HG02571 (cell line): ENCODE measurements around the gene PELI1.

Experiments used
- ATAC-seq: cut with Tn5 transposase; IDR thresholded peaks from one replicate; pipeline ENCODE4 v1.9.1; 2021; ENCODE audit warnings: mild to moderate bottlenecking, moderate library complexity; ENCODE audit not compliant: unreplicated experiment

Gene PELI1, protein sequence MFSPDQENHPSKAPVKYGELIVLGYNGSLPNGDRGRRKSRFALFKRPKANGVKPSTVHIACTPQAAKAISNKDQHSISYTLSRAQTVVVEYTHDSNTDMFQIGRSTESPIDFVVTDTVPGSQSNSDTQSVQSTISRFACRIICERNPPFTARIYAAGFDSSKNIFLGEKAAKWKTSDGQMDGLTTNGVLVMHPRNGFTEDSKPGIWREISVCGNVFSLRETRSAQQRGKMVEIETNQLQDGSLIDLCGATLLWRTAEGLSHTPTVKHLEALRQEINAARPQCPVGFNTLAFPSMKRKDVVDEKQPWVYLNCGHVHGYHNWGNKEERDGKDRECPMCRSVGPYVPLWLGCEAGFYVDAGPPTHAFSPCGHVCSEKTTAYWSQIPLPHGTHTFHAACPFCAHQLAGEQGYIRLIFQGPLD

DNA sequence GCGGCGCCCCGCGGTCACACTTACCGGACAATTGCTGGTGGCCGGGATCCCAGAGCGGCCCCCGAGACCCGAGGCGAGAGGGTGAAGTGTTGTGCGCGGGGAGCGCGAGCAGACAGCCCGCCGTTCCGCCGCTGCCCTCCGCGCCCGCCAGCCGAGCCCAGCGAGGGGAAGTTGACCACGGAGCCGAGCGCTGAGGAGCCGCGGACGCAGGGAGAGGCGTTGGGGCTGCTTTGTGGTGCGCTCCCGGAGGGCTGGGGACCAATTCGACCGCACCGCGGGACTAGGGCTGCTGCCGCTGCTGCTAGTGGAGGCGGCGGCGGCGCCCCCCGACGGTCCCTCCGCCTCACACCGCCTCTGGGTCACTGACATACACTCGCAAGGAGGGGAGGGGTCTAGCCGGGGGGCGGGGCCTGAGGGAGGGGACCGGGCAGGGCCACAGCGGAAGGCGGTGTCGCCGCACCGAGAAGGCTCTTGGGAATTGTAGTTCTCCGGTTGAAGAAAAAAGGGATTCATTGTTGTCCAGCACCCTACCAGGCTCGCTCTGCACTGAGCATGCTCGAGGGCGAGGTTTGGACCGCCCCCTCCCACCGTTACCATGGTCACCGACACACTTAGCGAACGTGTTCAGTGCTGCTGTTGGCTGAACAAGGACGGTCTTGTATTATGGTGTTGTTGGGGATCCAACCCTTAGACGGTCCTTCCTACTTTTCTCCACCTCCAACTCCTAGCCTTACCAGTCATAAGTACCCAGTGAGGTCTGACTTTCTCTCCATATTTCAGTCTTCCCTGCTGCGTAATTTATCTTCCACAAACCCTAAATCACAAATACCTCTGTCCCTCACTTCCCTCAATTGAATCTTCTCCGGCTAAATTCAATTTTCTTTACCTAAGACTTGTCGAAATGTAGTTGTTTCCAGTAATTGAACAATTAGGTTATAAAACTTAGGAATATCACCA is at the start of gene PELI1:
TSS of gene PELI1 (minus strand) at position 364 of the 957 bp plus-strand sequence. CDS start 36,110 bp downstream, outside the sequence.
- peak; percentile 84 for ATAC-seq

DNA sequence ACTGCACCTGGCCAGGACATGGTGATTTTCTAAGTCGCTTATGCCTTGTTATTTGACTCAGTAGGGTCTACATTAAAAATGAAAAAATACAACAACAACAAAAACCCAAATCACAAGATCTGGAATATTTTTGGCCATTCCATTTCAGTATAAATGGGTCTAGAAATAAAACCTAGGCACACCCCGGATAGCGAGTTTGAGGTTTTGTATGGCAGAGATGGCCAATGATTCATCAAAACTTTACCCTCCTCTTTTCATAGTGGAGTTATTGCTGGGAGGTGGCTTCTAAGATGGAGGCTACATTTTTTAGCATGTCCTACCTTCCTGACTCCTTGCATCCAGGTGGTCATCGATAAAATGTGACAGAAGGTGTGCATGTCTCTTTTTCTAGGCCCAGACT is 49.3 kb upstream of the PELI1 start:
- ATAC-seq, result no peak

DNA sequence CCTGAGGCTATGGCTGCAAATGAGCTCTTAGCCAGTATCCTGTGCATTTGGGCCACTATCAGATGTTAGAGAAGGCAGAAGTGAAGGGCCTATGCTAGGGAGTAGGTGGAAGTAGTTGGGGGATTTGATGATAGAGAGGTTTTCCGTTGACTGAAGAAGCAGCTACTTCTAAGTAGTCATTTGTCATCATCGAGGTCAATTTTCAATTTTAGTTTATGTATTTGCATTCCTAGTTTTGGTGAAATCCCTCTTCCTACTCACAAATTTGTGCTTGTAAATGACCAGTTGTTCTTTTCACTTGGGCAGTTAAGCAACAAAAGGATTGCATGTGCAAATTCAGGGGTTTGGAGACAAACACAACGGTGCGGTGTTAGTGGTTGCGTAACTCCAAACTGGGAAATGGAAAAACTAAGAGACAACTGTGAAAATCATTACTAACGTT is 48.5 kb upstream of the PELI1 start:
- ATAC-seq, result no peak

DNA sequence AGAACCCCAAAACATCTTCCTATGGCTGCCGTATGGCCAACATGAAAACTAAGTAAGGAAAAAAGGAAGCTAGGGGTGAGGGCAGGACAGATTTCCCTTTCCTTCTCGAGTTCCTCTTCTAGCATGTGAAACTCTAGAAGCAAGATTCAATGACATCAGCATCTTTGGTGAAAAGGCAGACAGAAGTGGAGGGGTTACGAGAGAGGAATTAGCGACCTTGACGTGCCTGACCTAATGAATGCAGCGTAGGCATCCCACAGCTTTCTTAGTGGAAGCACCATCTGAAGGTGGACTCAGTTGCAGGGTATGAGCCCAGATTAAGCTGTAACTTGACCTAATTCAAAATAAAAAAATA is 47.9 kb upstream of the PELI1 start:
- no peak for ATAC-seq

DNA sequence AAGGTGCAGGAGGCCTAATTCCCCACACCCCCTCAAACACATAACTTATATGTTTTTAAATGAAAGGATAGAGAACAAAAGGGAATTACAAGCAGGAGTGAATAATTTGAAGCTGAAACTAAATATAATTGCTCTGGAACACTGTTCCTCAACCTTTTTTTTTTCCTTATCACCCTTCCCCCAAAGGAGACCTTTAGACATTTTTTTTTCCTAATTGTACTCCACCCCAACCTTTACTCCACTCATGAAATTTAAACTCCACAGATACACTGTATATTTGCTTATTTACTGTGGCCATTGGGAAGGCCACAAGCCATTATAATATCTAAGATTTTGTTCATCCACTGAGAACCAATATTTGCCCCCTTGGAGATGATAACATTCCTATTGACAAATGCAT is 45.4 kb upstream of the PELI1 start:
- ATAC-seq, result no peak

DNA sequence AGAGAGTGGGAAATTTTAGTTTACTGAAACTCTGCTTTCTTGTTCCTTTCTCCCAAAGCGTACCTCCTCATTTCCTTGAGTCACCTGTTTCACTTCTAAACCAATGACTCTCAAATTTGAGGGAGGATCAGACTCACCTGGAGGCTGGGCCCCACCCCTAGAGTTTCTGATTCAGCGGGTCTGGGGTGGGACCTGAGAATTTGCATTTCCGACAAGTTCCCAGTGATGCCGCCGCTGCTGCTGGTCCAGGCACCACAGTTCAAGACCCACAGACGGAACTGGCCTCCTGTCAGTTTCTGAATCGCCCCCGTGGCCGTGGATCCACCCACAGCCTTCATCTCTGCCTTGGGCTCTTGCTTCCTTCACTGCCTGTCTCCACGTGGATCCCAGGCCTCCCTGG is 44.9 kb upstream of the PELI1 start:
- no peak for ATAC-seq

DNA sequence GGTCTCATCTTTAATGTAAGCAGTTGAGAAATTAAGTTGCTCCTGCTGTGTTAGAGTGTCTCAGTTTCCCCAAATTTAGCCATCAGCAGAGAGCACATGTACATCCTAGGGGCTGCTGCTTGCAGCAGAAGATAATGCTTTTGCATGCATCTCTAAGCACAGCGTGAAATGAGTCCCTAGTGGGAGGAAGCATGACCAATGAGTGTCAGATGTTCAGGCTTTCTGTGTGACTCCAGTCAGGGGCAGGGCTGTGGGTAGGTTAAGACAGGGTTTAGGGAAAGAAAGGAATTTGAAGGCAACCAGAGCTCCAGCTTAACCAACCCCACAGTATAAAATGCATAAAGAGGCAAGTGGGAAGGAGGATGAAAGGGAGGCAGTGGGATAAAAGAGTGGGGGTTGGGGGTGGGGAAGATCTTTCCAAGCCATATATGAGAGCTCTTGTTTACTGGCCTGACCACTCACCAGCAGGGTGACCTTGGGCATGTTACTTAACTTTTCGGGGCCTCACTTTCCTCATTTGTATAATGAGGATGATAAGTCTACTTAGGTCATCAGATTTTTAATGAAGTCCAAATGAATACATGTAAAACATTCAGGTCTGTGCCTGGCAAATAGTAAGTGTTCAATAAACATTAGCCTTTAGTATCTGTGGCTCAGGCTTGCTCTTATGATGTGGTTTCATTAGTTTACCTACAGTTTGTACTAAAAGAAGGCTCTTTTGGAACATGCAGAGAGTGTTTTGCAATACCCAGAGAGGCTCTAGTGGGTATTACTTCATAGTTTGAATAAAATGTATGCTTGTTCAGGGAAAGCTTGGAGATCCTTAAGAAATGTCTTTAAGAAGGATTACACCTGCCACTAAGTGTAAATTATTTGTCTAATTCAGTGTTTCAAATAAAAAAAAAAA is 42.7 kb upstream of the PELI1 start:
- no peak for ATAC-seq

DNA sequence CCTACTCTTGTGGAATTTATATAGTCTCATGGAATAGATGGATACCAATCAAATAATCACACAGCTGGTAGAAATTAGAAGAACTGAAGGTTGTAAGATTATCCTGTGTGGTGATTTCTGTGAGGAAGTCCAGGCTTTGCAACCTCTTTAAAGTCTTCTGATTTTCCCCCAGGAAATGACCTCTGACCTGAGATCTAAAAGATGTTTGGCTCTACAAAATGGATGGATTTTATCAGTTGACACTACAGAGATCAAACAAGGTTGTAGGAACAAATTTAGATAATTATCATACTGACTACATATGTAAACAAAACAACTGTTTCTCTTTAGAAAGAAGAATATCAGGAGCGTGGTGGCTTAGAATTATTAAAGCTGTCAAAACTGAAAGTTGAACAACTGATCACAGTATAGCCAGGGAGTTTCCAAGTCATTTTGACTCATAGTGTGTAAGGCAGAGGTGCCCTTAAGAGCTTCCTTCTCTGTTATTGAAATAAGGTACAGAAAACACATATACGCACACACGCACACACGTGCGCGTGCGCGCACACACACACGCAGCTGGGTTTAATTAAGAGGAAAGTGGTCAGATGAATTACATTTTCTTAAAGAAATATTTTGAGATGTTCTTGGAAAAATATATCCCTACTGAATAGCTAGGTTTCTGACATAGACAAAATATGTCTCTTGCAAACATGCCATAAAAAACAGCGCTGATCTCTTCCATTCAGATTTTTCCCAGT is 35.5 kb upstream of the PELI1 start:
- peak; percentile 93 for ATAC-seq

DNA sequence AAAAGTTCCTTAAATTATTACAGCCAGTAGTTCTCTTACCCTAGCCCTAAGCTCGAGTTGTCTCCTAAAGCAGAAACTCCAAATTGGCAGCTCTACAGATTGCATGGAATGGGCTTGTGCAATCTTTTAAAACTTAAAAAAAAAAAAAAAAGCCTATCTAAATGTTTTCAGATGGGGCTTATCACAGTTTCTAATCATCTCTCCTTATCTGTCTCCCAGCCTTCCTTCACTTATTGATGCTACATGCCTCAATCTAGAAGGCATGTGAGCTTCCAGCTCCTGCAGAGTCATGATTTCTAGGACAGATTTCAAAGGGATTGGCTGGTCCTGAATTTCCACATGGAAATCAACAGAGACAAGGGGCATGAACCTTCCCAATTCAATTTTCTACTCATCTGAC is 33.1 kb upstream of the PELI1 start:
- ATAC-seq, result no peak

DNA sequence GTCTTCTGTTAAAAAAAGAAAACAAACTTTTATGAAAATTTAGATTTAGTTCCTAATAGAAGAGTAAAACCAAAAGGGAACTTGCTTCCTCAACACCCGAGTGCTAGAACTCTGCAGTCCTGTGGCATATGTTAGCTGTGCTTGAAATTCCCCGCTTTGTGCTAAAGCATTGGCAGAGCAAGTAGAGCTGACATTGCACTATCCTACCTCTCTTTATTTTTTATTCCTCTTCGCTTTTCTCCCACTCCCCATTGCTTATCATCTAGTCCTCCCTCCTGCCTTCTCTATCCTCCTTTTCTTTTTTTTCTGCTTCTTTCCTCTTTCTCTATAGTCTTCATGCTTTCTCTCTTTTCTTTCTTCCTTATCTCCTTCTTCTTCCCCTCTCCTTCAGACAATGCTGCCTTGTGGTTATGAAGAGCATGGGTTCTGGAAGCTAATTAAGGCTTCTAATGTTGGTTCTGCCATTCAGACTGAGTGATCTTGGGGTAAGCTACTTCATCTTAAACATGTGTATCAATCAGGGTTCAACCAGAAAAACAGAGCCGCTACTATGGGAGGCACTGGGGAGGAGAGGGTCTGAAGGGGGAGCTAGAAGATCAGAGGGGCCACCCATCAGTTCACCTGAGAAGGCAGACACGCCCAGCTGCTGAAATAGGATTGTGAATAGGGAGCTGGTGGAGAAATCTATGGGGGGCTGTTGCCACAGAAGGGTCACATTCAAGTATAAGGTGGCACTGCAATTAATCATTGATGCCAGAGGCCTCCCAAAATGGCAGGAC is 31.4 kb upstream of the PELI1 start:
- no peak for ATAC-seq

DNA sequence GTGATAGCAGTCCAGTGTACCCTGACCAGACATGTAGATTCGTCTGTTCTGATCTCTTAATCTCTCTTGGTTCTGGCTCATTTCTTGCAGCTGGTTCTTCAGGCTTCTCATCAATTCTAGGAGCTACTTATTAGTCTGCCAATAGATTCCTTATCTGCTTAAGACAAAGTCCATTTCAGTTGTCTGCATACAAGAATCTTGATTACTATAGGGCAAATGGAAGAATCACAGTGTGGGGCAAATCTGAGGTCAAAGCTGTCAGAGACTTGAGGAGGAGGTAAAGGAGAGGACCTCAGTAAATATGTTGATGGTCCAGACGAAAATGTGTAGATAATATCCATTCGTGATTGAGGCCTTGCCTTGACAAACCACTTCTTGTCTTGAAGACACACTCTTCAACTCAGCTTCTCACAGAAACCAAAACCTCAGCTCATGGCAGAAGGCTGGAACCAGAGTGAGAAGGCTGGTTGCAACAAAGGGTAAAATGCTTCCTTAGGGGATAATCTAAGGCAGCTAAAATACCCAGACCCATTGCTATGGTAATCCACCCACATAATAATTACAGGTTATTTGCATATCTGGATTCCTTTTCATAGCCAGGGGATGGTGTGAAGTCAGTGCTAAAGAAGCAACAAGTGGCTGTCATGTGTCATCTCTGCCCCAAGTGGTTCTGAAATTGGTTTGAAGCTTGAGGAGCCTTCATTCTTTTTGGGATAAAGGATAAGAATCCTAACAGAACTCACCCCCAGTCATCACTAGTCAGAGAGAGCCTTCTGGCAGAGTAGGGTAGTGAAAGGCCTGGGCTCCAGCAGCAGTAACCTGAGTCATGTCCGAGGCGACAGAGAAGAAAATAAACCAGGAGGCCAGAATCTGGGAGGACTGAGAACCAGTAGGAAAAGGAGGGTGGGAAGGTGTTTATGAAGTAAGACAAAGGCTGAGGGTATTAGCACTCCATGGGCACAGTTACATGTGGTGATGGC is 29.2 kb upstream of the PELI1 start:
- no peak for ATAC-seq

DNA sequence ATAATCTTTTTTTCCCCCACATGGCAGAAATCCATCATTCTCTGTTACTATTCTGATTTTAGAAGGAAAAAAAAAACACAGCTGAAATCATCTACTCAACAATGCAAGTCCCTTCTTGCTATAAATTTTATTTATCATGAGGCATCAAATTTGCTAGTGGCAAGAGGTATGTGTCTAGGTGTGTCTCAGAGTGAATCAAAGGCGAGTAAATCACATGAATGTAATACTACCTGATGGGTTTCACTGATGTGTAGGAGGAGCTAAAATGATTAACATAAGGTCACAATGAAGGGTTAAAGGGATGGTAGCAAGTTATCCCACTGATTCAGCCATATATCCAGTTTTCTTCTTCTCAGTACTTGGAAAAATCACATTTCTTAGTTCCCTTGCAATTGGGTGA is 24.5 kb upstream of the PELI1 start:
- no peak for ATAC-seq

DNA sequence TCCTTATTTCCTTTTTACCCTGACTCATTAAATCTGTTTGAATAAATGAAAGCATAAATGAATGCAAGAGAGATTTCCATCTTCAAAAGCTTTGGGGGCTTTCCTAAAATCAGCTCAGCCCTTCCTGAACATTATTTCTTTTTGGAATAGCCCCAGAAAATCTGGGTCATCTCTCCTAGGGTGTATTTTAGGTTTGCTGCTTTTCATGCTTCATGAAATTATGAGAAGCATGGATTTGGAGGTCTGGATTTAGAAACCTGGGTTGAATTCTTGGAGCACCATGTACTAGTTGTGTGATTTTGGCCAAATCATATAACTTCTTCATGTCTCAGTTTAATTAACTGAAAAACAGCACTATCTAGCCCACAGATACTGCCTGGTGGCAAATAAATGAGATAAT is 24.0 kb upstream of the PELI1 start:
- no peak for ATAC-seq

DNA sequence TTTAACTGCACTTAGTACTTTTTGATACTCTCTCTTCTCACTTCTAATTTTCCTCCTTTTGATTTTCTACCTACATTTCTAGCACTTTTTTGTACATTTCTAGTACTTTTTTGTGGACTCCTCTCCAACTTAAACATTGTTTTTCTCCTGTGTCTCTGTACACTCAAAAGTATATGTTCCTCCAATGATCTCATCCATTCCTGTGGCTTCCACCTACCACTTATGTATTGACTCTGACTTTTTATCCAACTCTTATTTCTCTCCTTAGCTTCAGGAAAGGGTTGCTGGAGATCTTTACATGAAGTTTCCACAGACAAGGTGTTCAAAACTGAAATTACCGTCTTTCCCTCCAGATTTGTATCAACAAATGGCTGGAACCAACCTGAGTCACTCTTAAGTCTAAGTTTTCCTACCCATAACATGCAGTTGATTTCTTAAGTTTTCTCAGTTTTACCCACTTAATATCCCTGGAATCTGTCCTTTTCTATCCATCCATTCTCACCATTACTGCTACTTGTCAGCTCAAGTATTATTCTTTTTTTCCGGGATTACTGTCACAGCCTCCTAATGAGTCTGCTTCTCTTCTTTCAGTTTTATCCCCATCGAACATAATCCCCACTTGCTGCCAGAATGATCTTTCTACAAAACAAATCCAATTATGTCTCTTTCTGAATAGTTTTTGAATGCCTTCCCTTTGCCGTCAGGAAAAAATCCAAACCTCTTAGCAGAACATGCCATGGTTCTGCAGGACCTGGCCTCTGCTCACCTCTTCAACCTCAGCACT is 22.6 kb upstream of the PELI1 start:
- ATAC-seq, result no peak

DNA sequence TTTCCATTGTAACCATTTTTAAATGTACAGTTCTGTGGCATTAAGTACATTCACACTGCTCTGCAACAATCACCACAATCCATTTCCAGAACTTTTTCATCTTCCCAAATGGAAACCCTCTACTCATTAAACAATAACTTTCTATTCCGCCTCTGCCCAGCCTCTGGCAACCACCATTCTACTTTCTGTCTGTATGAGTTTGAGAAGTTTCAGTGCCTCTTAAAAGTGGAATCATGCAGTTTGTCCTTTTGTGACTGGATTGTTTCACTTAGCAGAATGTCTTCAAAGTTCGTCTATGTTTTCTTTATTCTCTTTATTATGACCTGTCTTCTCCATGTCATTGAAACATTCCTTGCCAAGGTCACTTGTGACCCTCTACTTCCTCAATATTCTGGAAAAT is 22.0 kb upstream of the PELI1 start:
- ATAC-seq, result no peak

DNA sequence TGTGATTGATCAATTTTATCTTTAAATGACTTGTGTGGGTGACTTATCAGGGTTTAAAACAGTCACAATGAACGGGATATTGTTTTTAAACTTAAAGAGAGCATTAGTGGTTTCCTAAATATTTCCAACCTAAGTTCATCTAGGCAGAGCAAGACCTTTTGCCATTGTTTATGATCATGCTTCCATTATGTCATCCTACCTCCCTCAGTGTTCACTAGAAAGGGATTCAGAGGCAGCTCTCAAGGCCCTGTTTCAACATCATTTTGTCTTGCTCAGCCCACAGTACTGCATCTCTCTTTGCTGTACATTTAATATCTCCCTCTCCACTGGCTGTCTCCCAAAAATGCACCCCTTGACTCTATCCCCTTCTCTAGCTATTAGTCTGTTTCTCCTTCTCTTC is 21.5 kb upstream of the PELI1 start:
- no peak for ATAC-seq

DNA sequence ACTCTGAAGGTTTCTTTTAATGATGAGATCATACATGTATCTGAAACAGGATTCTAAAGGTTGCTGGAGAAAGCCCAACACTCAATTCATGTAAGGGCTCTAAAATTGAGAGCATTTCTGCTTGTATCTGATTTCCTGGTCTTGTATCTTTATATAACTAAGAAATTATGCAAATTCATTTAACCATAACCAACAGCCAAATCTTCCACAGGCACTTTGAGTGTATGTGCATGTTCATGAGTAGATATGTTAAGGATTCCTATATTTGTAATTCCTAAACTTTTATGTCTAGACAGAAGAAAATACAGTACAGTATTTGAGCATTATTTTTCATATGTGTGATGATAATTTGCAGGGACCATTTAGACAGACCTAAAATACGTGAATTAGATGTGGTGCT is 20.4 kb upstream of the PELI1 start:
- no peak for ATAC-seq
